Stromal cell of bone marrow (primary cell): ENCODE data around the gene GMDS.

Experiments
- DNase-seq: peaks from one replicate; pipeline ENCODE4 v3.0.0-alpha.2; 2012; ENCODE audit warnings: low read depth

Gene GMDS

GRCh38 chr6:2245103-2245876 is at the start of gene GMDS:
TSS of gene GMDS (minus strand) at chr6:2245605.
- DNase-seq: peak; percentile 83

GRCh38 chr6:2285510-2285909 is 40.1 kb upstream of the GMDS start:
- DNase-seq: no peak

GRCh38 chr6:2275892-2276242 is 30.5 kb upstream of the GMDS start:
- DNase-seq: no peak

GRCh38 chr6:2274981-2275891 is 29.8 kb upstream of the GMDS start:
- no peak for DNase-seq

- no peak for DNase-seq
These were observed 27.3 kb upstream of the GMDS start for GRCh38 chr6:2272696-2273095.

GRCh38 chr6:2270054-2270453 is 24.6 kb upstream of the GMDS start:
- DNase-seq: no peak

GRCh38 chr6:2266841-2267240 is 21.4 kb upstream of the GMDS start:
- no peak for DNase-seq

- DNase-seq: no peak
These were observed 20.8 kb upstream of the GMDS start for GRCh38 chr6:2266031-2266795.

- no peak for DNase-seq
These were observed 19.5 kb upstream of the GMDS start for GRCh38 chr6:2264932-2265331.

- DNase-seq: no peak
These were observed 18.5 kb upstream of the GMDS start for GRCh38 chr6:2263896-2264295.

- no peak for DNase-seq
These were observed 14.2 kb upstream of the GMDS start for GRCh38 chr6:2259574-2259973.

- DNase-seq: no peak
These were observed 13.6 kb upstream of the GMDS start for GRCh38 chr6:2259002-2259494.

GRCh38 chr6:2258112-2258511 is 12.7 kb upstream of the GMDS start:
- no peak for DNase-seq

- no peak for DNase-seq
These were observed 12.0 kb upstream of the GMDS start for GRCh38 chr6:2257363-2257762.

- no peak for DNase-seq
These were observed 9.3 kb upstream of the GMDS start for GRCh38 chr6:2254747-2255146.

- no peak for DNase-seq
These were observed 3.7 kb upstream of the GMDS start for GRCh38 chr6:2249126-2249525.

- no peak for DNase-seq
These were observed 2.3 kb upstream of the GMDS start for GRCh38 chr6:2247664-2248063.

GRCh38 chr6:2245877-2246863 is 765 bp upstream of the GMDS start:
- DNase-seq: no peak

GRCh38 chr6:2244261-2245102 is 923 bp downstream of the GMDS start:
- DNase-seq: no peak

- no peak for DNase-seq
These were observed 3.1 kb downstream of the GMDS start for GRCh38 chr6:2242311-2242710.
